Activated gamma-delta T cell treated with anti-CD3 and anti-CD28 coated beads, Interleukin-2, amount 50 U/mL, for 16 hours (primary cell): ENCODE results near the gene LIPN.

Experiments used
- DNase-seq: peaks from one replicate; pipeline ENCODE4 v3.0.0-alpha.2; 2020; ENCODE audit warnings: low read depth

LIPN gene

DNA sequence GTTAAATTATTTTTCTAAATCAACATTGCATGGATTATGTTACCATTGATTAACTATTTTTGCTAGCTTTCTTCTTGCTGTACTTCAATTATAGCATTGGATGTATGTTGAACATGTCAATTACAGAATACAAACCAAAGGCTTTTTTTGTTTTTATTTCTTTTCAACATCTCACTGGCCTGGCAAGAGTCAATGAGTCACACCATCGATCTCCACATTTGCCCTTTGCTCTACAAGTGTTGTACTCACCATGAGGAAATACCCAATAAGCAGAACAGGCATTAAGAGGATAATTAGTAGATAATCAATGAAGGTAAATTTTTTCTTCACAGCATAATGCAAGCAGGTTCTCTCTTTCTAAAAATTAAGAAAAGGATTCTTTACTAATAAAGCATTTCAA lies 68.5 kb downstream of the LIPN start:
- DNase-seq, result no peak
